ENCODE data around the gene RPS16.
"Not testable (repeated sequence)": the region's sequence is repeated elsewhere in the genome, so short reads cannot be mapped to it uniquely, and the experiment has no call there.

The RPS16 gene

DNA sequence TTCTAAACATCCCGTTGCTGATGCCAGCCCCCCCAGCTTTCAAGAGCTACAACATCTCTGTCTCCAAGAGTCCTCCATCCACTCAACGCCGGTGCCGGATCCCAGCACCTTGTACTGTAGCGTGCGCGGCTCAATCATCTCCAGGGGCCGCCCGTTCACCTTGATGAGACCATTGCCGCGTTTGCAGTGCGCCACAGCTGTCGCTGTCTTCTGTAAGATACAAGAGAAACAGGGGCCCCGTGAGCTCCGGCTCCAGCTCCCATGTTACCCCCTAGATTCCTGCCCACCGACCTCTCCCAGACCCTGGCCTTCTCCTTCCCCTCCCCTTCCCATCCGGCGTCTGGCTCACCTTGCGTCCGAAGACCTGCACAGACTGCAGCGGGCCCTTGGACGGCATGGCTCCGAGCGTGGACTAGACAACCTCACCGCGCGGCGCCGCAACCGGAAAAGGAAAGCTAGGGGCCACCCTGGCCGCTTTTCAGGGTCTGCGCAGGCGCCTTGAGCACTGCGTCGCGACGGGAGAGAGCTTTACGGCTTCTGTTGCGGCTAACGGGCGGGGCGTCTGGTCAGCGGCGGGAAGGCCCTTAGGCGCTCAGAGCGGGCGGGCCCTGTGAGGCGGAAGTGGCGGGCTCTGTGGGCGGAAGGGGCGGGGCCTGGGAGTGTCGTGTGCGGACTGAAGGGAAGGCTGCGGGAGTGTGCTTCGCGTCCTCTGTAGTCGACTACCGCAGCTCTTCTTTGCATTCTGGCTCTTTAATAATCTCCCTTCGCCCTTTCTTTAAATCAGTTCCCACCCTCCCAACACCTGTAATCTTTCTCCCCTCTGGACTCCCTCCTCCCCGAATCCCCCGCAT, at the start of gene RPS16:
Gene RPS16 (minus strand): TSS at position 451 of the 851 bp plus-strand sequence. CDS start 54 bp downstream, at position 397.
- DNase-seq (ENCODE audit: low spot score): peak; percentile 98

DNA sequence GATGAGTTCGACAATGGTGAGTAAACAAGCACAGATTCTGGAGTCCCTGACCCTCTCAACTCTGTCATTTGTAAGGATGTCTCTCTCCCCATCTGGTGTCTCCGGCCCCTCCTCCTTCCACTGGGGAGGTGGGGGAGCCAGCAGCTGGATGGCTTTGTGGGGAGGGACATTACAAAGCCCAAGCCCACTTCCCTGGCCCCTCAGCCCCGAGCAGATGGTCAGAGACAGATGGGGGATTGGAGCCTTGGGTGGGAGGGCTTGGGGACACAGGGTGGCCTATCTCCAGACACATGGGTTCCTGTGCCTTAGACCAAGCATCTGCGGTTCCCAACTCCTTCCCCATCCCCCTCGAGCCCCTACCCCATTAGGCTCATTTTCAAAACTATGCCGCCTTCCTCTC, 47.4 kb upstream of the RPS16 start:
- DNase-seq (ENCODE audit: low spot score): no peak

DNA sequence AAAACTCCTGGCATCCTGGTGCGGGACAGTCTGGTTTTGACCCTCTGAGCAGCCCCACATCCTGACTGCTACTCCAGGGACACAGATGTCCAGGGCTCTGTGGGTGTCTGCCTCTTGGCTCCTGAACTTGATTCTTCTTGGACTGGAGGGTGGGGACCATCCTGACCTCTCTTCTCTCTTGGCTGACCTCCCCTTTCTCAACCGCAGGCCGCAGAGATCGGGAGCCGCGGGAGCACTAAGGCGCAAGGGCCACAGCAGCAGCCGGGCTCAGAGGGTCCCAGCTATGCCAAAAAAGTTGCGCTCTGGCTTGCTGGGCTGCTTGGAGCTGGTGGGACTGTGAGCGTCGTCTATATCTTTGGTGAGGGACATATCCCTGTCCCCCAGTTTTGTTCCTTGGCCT, 45.9 kb upstream of the RPS16 start:
- no peak for DNase-seq (ENCODE audit: low spot score)

- no peak for DNase-seq (ENCODE audit: low spot score)
Measured at GRCh38 chr19:39481229-39481545, 45.4 kb upstream of the RPS16 start.

- peak; percentile 95 for DNase-seq (ENCODE audit: low spot score)
Measured at GRCh38 chr19:39480337-39481228, 44.8 kb upstream of the RPS16 start, which contains the start of gene TIMM50. Gene TIMM50, plus strand, starts transcription at chr19:39480838. Its CDS starts 16 bp downstream, at chr19:39480854.

GRCh38 chr19:39479916-39480315, 44.2 kb upstream of the RPS16 start:
- DNase-seq (ENCODE audit: low spot score): no peak

GRCh38 chr19:39479319-39479801, 43.6 kb upstream of the RPS16 start:
- DNase-seq (ENCODE audit: low spot score): not testable (repeated sequence)

GRCh38 chr19:39475748-39476147, 40.0 kb upstream of the RPS16 start:
- DNase-seq (ENCODE audit: low spot score): no peak

DNA sequence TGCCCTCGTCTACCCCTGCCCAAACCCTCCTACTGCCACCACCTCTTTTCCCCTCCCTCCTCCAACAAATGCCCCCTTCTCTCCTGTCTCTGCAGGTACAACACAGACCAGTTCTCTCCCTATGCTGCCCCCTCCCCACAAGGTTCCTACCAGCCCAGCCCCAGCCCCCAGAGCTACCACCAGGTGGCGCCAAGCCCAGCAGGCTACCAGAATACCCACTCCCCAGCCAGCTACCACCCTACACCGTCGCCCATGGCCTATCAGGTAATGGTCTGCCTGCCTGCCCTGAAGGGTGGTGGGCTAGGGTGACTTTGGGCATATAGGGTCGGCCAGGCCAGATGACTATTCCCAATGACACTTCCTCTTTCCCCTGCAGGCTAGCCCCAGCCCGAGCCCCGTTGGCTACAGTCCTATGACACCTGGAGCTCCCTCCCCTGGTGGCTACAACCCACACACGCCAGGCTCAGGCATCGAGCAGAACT, 38.4 kb upstream of the RPS16 start:
- peak; percentile 44 for DNase-seq (ENCODE audit: low spot score)

DNA sequence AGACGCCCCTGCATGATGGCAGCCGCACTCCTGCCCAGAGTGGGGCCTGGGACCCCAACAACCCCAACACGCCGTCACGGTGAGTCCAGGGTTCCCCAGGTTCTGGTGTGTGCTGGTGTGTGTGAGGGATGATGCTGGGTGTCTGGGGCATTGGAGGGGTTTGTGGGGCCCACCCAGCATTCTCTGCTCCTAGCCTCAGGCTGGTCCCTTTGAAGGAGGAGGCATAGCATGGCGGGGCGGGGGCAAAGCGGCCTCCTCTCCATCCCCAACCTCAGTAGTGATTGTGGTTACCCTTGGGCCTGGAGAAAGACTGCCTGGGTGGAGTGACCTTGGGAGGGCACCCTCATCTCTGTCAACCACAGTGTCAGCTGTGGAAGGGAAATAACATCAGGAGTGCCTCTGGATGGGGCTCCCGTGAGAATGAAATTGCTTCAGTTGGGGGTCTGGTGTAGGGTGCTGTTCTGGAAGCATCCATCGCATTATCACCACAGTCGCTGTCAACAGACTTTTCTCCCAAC, 37.8 kb upstream of the RPS16 start:
- DNase-seq (ENCODE audit: low spot score): no peak

DNA sequence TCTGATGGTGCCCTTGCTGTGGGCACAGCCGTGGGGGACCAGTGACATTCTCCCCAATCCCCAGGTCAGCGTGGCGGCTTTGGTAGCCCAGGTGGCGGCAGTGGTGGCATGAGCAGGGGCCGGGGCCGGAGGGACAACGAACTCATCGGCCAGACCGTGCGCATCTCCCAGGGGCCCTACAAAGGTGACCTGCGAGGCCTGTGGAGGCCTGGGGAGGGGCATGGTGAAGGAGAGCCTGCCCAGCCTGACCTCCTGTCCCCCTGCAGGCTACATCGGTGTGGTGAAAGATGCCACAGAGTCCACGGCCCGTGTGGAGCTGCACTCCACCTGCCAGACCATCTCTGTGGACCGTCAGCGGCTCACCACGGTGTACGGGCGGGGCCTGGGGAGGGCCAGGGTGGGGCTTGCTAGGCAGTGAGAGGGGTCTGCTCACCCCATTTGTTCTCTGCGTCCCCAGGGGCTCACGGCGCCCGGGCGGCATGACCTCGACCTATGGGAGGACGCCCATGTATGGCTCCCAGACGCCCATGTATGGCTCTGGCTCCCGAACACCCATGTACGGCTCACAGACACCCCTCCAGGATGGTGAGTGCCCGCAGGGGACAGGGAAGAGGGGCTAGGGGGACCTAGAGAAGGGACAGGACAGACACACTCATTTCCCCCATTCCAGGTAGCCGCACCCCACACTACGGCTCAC, 37.1 kb upstream of the RPS16 start:
- no peak for DNase-seq (ENCODE audit: low spot score)

DNA sequence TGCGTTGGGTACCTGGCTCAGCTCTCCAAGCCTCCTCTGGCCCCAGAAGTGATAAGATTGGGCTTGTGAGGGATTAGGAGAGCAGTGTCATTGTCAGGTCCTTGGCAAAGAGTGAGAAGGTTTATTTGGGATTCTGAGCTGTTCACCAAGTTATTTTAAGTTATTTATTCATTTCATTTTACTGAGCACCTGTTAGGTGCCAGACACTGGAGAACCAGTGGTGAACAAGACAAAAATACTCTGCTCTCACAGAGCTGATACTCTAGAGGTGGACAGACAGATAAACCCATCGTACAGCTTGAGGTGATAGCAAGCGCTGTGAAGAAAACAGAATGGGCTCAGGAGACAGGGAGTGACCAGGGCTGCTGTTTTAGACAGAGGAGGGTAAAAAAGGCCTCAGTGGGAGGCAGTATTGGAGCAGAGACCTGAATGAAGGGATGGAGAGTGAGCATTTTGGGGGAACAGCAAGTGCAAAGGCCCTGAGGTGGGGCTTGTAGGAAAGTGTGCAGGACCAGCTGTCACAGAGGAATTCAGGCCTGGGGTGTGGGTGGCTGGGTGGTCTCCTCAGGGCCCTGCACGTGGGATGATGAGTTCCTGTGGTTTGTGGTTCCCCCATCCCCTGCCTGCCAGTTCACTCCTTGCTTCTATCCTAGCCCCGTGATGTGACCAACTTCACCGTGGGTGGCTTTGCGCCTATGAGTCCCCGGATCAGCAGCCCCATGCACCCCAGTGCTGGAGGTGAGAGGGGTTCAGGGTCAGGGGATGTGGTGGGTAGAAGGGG, 36.2 kb upstream of the RPS16 start:
- DNase-seq (ENCODE audit: low spot score): no peak

DNA sequence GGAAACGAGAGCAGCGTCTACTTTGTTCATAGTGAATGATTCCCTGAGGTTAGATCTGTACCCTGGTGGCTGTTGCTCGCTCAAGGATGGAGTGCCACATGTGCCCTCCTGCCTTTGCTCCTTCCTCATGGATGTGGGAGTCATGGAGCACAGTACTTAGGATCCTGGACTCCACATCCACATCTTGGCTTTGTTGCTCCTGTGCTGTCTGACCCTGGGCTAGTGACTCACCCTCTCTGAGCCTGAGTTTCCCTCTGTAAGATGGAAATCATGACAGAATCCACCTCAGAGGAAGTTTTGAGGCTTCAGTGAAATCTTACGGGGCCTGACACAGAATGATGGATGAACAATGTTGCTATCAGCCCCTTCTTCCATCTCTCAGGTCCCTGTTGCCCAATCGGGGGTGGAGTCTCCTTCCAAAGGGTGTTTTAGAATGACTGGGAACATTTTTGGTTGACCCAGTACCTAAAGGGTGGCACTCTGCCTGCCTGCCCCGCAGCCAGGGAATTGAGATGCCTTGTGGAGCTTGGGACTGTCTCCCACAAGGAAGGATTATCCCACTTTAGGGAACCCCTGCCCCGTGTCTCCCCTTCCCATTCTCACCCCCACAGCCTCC, 35.1 kb upstream of the RPS16 start:
- DNase-seq (ENCODE audit: low spot score): no peak

GRCh38 chr19:39469567-39469966, 33.8 kb upstream of the RPS16 start:
- no peak for DNase-seq (ENCODE audit: low spot score)

DNA sequence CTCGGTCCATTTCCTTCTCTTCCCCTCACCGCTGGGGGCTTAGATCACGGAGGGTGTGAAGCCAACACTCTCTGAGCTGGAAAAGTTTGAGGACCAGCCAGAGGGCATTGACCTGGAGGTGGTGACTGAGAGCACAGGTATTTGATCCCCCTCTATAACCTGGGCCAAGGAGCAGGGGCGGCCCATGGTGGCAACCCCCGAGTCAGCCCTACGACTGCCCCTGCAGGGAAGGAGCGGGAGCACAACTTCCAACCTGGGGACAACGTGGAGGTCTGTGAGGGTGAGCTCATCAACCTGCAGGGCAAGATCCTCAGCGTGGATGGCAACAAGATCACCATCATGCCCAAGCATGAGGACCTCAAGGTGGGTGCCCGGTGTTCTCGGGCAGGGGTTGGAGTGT, 33.3 kb upstream of the RPS16 start:
- DNase-seq (ENCODE audit: low spot score): no peak

GRCh38 chr19:39467941-39468340, 32.2 kb upstream of the RPS16 start:
- DNase-seq (ENCODE audit: low spot score): no peak

GRCh38 chr19:39465956-39466747, 30.4 kb upstream of the RPS16 start:
- no peak for DNase-seq (ENCODE audit: low spot score)

- DNase-seq (ENCODE audit: low spot score): no peak
Measured at GRCh38 chr19:39463403-39463802, 27.7 kb upstream of the RPS16 start.

DNA sequence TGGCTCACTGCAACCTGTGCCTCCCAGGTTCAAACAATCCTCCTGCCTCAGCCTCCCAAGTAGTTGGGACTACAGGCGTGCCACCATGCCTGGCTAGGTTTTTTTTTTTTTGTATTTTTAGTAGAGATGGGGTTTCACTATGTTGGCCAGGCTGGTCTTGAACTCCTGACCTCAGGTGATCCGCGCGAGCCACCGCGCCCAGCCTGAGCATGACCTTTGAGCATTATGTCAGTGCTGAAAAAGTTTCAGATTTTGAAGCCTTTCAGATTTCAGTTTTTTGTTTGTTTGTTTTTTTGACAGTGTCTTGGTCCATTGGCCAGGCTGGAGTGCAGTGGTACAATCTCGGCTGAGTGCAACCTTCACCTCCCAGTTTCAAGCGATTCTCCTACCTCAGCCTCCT, 15.5 kb upstream of the RPS16 start:
- not testable (repeated sequence) for DNase-seq (ENCODE audit: low spot score)

All from cerebellar cortex (tissue), 1 donor.